ENCODE data around the gene CA5B. TPM values are rescaled to one million over a fixed set of nuclear protein-coding genes. Genes with fewer than 3 reads are reported as not detected.

Gene CA5B
- 2.3 and 4.8 TPM in 2 replicates for total RNA-seq

GRCh38 chrX:15737959-15738902 lies at the start of gene CA5B:
Gene CA5B, plus strand, starts transcription at chrX:15738270. Its CDS starts 11,754 bp downstream, at chrX:15750024.

GRCh38 chrX:15789979-15790768 lies 52.1 kb downstream of the CA5B start, which contains the start of gene ZRSR2:
Gene ZRSR2, plus strand, starts transcription at chrX:15790484. Its CDS starts 12 bp downstream, at chrX:15790496.

Other genes with a start within 250 kb of the CA5B start
- gene PIR, start 244.9 kb upstream of the CA5B start, total RNA-seq, result 9.6 and 13.2 TPM in 2 replicates
- gene BMX, start 237.5 kb upstream of the CA5B start, total RNA-seq, result 0.38 and 0.56 TPM in 2 replicates
- under 0.01 and 1.1 TPM in 2 replicates for gene ACE2, start 137.3 kb upstream of the CA5B start, total RNA-seq
- under 0.01 and 0.28 TPM in 2 replicates for gene CLTRN, start 73.5 kb upstream of the CA5B start, total RNA-seq
- gene ZRSR2, start 52.2 kb downstream of the CA5B start, total RNA-seq, result 3.1 and 5.6 TPM in 2 replicates
- 56.1 and 94.1 TPM in 2 replicates for gene AP1S2, start 116.5 kb downstream of the CA5B start, total RNA-seq